Measurements from ENCODE around the gene RHBDD1. TPM values are rescaled to one million over a fixed set of nuclear protein-coding genes. Genes with fewer than 3 reads are reported as not detected.

RHBDD1 gene
- polyA plus RNA-seq, 1 donor: 23.3 TPM

DNA sequence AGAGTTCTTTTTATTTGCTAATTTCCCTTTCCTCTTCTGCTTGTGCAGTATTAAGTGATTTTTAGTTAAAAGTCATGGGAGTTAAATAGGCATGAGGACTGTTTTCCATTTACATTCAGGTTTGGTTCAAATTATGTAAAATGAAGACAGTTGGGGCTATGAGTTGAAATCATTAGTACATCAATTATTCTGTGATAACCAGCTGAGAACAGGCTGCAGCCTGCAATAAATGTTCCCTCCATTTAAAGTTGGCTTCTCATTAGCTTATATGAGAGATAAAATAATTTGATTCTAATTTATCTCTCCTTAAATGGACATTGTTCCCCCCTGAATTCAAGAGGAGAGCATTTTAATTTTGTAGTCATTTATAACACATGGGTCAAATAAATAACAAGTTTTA is 48.3 kb downstream of the RHBDD1 start:
- H3K4me1 ChIP-seq (ENCODE audit: control insufficient read depth, insufficient read depth, low read length): peaks cover 5% of the 10 kb centered on the region
- H3K4me3 ChIP-seq (ENCODE audit: low read length): no peak overlapping the region
- H3K9me3 ChIP-seq (ENCODE audit: control insufficient read depth, low read depth, low read length): no peaks in the 10 kb centered on the region
- H3K27me3 ChIP-seq (ENCODE audit: control insufficient read depth, insufficient read depth, low read length): no peaks in the 10 kb centered on the region
- peak in 1 of 2 donors; percentile 24 for DNase-seq
- H3K27ac ChIP-seq (ENCODE audit: low read length): no peak overlapping the region
- no peaks in the 10 kb centered on the region for H3K36me3 ChIP-seq (ENCODE audit: control insufficient read depth, insufficient read depth, low read length)

DNA sequence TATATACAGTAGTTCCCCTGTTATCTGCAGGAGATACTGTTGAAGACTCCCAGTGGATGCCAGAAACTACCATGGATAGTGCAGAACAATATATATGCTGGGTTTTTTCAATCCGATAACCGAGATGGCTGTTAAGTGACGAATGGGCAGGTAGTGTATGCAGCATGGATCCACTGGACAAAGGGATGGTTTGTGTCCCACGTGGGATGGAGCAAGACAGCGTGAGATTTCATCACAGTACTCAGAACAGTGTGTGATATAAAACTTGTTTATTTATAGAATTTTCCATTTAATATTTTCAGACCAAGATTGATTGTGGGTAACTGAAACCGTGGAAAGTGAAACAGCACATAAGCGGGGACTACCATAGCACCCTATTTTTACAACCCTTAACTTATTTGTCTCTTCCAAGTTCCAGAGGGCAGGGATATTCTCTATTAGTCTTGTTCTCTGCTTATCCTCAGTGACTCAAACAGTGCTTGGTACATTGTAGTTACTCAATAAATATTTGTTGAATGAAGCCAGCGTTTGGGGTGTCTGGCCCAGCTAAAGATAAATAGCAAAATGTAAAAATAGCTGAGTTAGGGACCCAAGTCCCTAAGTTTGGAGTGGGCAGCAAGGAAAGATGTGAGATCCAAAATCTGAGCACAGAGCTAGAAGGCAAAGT is 50.0 kb downstream of the RHBDD1 start:
- H3K27ac ChIP-seq (ENCODE audit: low read length): no peak overlapping the region
- H3K36me3 ChIP-seq (ENCODE audit: control insufficient read depth, insufficient read depth, low read length): no peaks in the 10 kb centered on the region
- no peaks in the 10 kb centered on the region for H3K9me3 ChIP-seq (ENCODE audit: control insufficient read depth, low read depth, low read length)
- no peak overlapping the region for H3K4me3 ChIP-seq (ENCODE audit: low read length)
- WGBS (ENCODE audit: insufficient coverage, low lambda C conversion rate): 66% methylated on average over 3 of the region's 8 CpGs
- H3K4me1 ChIP-seq (ENCODE audit: control insufficient read depth, insufficient read depth, low read length): peaks cover 5% of the 10 kb centered on the region
- H3K27me3 ChIP-seq (ENCODE audit: control insufficient read depth, insufficient read depth, low read length): no peaks in the 10 kb centered on the region
- DNase-seq: peak in 1 of 2 donors; percentile 20

DNA sequence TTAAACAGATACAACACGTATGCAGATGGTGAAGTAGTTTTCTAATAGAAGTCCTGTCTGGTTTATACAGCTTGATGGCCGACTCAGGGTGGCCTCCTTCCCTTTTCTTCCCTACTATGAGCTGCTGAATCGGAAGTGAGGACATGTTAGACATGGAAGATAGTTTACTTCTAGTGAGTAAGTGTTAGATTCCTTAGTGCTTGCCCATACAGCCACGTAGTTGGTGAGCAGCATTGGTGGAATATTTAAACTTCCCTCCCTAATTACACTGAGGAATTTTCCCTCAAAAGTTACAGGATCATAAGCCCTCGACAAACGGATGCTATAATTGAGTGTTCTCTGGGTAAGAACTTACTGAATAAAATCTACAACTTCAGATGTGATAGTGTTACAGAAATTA is 52.1 kb downstream of the RHBDD1 start:
- 83% methylated on average over 1 of the region's 6 CpGs for WGBS (ENCODE audit: insufficient coverage, low lambda C conversion rate)
- H3K27ac ChIP-seq (ENCODE audit: low read length): no peak overlapping the region
- H3K36me3 ChIP-seq (ENCODE audit: control insufficient read depth, insufficient read depth, low read length): no peaks in the 10 kb centered on the region
- H3K27me3 ChIP-seq (ENCODE audit: control insufficient read depth, insufficient read depth, low read length): no peaks in the 10 kb centered on the region
- H3K4me3 ChIP-seq (ENCODE audit: low read length): no peak overlapping the region
- no peaks in the 10 kb centered on the region for H3K9me3 ChIP-seq (ENCODE audit: control insufficient read depth, low read depth, low read length)
- DNase-seq: no peak
- peaks cover 4% of the 10 kb centered on the region for H3K4me1 ChIP-seq (ENCODE audit: control insufficient read depth, insufficient read depth, low read length)

DNA sequence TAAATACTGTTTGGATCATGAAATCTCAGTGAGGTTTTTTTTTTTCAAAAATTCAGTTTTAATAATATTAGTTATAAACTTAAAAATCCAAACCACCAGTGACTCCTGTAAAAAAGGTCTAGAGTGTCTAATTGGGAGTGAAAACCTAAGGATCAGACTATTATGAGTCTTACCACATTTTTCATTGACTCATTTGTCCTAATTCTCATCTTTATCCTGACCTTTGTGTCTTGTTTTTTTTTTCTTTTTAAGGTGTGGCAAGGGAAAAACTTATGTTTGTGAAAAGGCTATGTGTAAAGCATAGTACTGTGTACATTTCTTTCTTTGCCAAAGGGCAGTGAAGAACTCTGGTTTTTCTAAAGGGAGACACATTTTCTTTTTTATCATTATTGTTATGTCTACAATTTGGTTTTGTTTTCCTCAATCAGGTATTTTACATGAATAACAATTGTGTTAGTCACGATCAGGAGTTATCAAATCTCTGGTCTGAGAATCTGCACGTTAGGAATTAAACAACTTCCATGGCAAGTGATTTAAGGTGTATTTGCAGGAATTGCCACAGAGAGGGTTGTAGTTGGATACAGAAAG is 52.6 kb downstream of the RHBDD1 start:
- Histone ChIP-seq H3K36me3 (ENCODE audit: control insufficient read depth, insufficient read depth, low read length) (no peaks in the 10 kb centered on the region), H3K27ac (ENCODE audit: low read length) (no peak overlapping the region), H3K9me3 (ENCODE audit: control insufficient read depth, low read depth, low read length) (no peaks in the 10 kb centered on the region), H3K4me1 (ENCODE audit: control insufficient read depth, insufficient read depth, low read length) (peaks cover 3% of the 10 kb centered on the region), H3K4me3 (ENCODE audit: low read length) (no peak overlapping the region), H3K27me3 (ENCODE audit: control insufficient read depth, insufficient read depth, low read length) (no peaks in the 10 kb centered on the region)
- 57% methylated on average over 1 of the region's 2 CpGs for WGBS (ENCODE audit: insufficient coverage, low lambda C conversion rate)
- no peak for DNase-seq

DNA sequence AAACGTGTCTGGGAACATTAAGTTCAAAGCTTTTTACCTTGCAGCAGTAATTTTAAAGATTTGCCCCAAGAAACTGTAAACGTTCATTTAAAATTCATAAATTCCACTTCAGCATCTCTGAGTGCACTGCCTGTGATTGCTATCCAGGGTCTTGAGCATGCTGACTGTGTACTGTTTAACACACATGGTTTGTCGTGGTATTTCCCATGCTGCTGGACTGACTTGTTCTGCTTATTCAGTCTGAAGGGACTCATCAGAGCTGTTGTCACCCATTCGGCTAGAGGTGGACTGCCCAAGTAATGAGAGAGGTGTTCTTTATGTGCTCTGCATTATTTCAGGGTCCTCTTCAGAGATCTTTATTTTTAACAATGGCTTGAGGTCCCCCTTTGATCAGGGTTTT is 53.1 kb downstream of the RHBDD1 start:
- Histone ChIP-seq H3K9me3 (ENCODE audit: control insufficient read depth, low read depth, low read length) (no peaks in the 10 kb centered on the region), H3K27ac (ENCODE audit: low read length) (no peak overlapping the region), H3K27me3 (ENCODE audit: control insufficient read depth, insufficient read depth, low read length) (no peaks in the 10 kb centered on the region), H3K4me1 (ENCODE audit: control insufficient read depth, insufficient read depth, low read length) (peaks cover 4% of the 10 kb centered on the region), H3K36me3 (ENCODE audit: control insufficient read depth, insufficient read depth, low read length) (no peaks in the 10 kb centered on the region), H3K4me3 (ENCODE audit: low read length) (no peak overlapping the region)
- no peak for DNase-seq
- no CpG with 5 or more reads among the region's 4 CpGs for WGBS (ENCODE audit: insufficient coverage, low lambda C conversion rate)

DNA sequence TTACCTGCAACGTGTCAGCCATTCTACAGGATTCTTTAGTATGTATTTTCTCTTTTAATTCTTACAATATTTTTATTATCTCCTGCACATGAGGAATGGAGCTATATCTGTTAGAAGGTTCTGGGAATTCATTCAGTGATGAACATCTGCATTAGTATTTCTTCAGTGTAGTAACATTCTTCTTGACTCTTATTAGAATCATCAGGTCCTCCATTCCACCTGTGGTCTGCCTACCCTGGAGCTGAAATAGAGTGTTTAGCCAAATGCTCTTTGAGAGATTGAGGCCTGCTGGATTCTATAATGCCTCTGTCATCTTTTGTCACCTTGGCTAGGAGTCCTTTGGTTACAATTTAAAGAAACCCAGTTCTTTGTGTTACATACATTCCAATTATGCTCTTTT is 54.4 kb downstream of the RHBDD1 start:
- H3K27me3 ChIP-seq (ENCODE audit: control insufficient read depth, insufficient read depth, low read length): no peaks in the 10 kb centered on the region
- no peak for DNase-seq
- H3K27ac ChIP-seq (ENCODE audit: low read length): no peak overlapping the region
- no peaks in the 10 kb centered on the region for H3K36me3 ChIP-seq (ENCODE audit: control insufficient read depth, insufficient read depth, low read length)
- H3K9me3 ChIP-seq (ENCODE audit: control insufficient read depth, low read depth, low read length): no peaks in the 10 kb centered on the region
- peaks cover 4% of the 10 kb centered on the region for H3K4me1 ChIP-seq (ENCODE audit: control insufficient read depth, insufficient read depth, low read length)
- H3K4me3 ChIP-seq (ENCODE audit: low read length): no peak overlapping the region
- 100% methylated on average over 1 of the region's 1 CpG for WGBS (ENCODE audit: insufficient coverage, low lambda C conversion rate)

DNA sequence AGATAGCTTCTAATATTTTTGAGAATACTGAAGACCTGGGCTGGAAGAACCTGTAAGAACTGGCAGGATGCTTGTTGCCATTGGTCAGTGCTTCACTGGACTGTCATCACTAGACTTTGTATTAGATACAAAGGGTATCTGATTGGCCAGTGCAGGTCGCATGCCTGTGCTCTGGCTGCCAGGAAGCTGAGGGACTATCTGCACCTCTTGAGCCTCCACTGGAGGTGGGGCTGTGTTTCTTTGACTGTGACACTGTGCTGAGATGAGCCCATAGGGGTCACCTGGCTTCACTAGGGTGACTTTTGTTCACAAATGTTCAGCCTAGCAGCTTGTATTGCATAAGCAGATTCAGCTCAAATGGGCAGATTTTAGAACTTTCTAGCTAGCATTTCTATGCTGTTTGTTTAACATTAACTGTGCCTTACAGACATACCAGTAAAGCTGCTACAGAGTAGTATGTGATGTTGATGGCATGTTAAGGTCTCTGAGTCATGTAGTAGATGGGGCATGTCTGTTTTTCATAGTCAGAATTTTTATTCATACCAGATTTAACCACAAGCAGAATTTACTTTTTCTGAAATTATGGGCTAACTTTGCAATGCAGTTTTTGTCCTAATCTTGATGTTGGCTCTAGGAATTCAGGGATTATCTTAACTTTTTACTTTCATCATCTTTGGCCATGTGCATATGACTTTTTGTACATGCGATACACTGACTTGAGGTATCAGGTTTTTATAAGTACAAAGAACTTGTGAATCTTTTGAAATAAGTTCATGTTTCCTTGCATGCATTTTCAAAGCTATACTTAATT is 56.1 kb downstream of the RHBDD1 start:
- WGBS (ENCODE audit: insufficient coverage, low lambda C conversion rate): 100% methylated on average over 1 of the region's 2 CpGs
- peak; percentile 36 to 62 for DNase-seq
- H3K4me3 ChIP-seq (ENCODE audit: low read length): no peak overlapping the region

DNA sequence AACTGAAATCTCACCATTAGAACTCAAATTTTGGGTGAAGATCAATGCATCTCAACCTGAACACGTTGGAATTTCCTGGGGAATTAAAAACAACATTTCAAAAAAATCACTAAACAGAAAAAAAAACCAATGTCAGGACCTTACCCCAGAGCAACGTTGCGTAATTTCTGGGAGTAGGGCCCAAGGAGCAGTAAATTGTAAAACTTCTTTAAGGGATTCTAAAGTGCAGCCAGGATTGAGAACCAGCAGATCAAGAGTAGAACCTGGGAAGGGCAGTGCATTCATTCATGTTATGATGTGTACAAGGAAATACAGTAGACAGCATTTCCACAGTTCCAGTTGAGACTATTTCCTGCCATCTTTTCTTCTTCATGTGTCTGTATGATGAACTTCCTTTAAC is 56.9 kb downstream of the RHBDD1 start:
- peaks cover 3% of the 10 kb centered on the region for H3K36me3 ChIP-seq (ENCODE audit: control insufficient read depth, insufficient read depth, low read length)
- H3K27me3 ChIP-seq (ENCODE audit: control insufficient read depth, insufficient read depth, low read length): no peaks in the 10 kb centered on the region
- peak; percentile 12 to 41 for DNase-seq
- no peaks in the 10 kb centered on the region for H3K9me3 ChIP-seq (ENCODE audit: control insufficient read depth, low read depth, low read length)
- H3K4me1 ChIP-seq (ENCODE audit: control insufficient read depth, insufficient read depth, low read length): peaks cover 4% of the 10 kb centered on the region
- no peak overlapping the region for H3K4me3 ChIP-seq (ENCODE audit: low read length)
- WGBS (ENCODE audit: insufficient coverage, low lambda C conversion rate): 68% methylated on average over 3 of the region's 3 CpGs
- peak overlapping the region; percentile 8 for H3K27ac ChIP-seq (ENCODE audit: low read length)

More for the DNA sequence above, 56.1 kb downstream of the RHBDD1 start:
- Histone ChIP-seq H3K9me3 (ENCODE audit: control insufficient read depth, low read depth, low read length) (no peaks in the 10 kb centered on the region), H3K27me3 (ENCODE audit: control insufficient read depth, insufficient read depth, low read length) (no peaks in the 10 kb centered on the region), H3K36me3 (ENCODE audit: control insufficient read depth, insufficient read depth, low read length) (peaks cover 3% of the 10 kb centered on the region), H3K4me1 (ENCODE audit: control insufficient read depth, insufficient read depth, low read length) (peaks cover 4% of the 10 kb centered on the region), H3K27ac (ENCODE audit: low read length) (peak overlapping the region; percentile 50)

DNA sequence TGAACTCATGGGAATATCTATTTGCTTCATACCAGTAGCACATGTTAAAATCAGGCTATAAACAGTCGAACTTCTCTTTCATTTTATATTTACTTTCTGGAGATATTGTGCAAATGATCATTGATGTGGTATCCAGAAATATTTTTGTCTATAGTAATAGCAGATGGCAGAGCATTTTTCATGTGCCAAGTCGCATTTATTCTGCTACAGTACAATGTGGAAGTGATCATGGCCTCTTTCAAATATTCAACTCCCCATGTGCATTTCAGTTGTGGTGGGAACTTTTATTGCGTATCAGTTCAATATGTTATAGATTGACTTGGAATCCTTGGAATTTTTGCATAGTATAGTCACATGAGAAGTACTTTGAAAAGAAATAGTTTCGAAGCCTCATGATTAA is 57.4 kb downstream of the RHBDD1 start:
- no peak for DNase-seq
- Histone ChIP-seq H3K4me1 (ENCODE audit: control insufficient read depth, insufficient read depth, low read length) (peaks cover 4% of the 10 kb centered on the region), H3K27me3 (ENCODE audit: control insufficient read depth, insufficient read depth, low read length) (no peaks in the 10 kb centered on the region), H3K36me3 (ENCODE audit: control insufficient read depth, insufficient read depth, low read length) (peaks cover 3% of the 10 kb centered on the region), H3K27ac (ENCODE audit: low read length) (peak overlapping the region; percentile 8), H3K9me3 (ENCODE audit: control insufficient read depth, low read depth, low read length) (no peaks in the 10 kb centered on the region), H3K4me3 (ENCODE audit: low read length) (no peak overlapping the region)
- 90% methylated on average over 2 of the region's 4 CpGs for WGBS (ENCODE audit: insufficient coverage, low lambda C conversion rate)

DNA sequence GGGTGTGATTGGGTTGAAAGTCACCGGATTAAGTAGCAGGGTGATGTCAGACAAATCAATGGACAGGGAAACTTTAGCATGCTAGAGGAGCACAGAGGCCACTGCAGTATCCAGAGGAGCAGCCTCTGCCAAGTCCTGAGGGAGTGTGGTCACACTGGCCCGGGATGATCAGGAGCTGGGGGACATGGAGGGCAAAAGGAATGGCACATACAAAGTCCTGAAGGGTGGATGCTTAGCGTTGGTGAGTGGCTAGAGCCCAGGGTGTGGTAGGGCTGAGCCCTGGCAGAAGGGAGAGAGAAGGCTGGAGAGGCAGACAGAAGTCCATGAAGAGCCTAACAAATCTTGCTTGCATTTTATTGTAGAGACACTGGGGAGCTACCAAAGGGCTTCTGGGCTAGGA is 58.9 kb downstream of the RHBDD1 start:
- Histone ChIP-seq H3K4me3 (ENCODE audit: low read length) (no peak overlapping the region), H3K27me3 (ENCODE audit: control insufficient read depth, insufficient read depth, low read length) (no peaks in the 10 kb centered on the region), H3K27ac (ENCODE audit: low read length) (no peak overlapping the region), H3K9me3 (ENCODE audit: control insufficient read depth, low read depth, low read length) (no peaks in the 10 kb centered on the region), H3K36me3 (ENCODE audit: control insufficient read depth, insufficient read depth, low read length) (peaks cover 3% of the 10 kb centered on the region), H3K4me1 (ENCODE audit: control insufficient read depth, insufficient read depth, low read length) (peaks cover 4% of the 10 kb centered on the region)
- WGBS (ENCODE audit: insufficient coverage, low lambda C conversion rate): 100% methylated on average over 1 of the region's 3 CpGs
- no peak for DNase-seq
